Dedifferentiated amniotic fluid mesenchymal stem cell (primary cell): ENCODE results near the gene C1QA.

Experiments
- DNase-seq: peaks from one replicate; pipeline ENCODE4 v3.0.0-alpha.2; 2016; ENCODE audit errors: extremely low spot score

C1QA gene

DNA sequence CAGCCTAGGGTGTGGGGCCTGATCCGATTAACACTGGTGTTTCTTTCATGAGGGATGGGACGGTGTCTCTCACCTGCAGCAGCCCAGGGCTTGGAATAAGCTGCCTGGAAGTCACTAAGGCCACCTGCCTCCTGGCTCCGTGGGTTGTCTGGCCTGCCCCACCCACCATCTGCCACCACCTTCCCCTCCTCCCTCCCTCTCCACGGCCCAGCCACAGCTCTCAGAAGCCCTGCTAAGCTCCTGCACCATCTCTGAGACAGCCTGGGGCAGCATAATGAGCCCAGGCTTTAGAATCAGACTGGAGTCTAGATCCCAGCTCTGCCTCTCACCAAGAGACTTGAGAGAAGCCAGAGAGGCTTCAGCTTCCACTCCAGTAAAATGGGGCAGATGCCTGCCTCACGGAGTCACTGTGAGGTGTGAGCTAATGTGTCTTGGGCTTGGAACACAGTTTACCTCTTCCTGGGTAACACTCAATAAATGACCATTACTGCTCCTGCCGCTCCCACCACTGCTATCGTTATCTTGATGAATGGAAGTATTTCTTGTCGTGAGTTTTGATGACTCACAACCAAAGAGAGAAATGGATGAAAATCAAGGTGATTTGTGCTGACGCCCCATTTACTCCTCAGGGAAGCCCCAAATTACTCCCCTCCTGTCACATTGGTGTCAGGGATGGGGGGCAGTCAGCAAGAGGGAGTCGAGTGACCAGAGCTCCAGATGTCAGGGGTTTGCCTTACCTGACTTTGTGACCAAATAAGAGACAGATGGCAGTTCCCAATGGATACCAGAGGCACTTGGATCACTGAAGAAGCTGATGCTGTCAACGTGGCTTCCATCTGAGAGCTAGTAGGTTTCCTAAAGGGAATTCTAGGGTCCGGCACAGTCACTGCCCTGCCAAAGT is 23.5 kb upstream of the C1QA start:
- no peak for DNase-seq

- no peak for DNase-seq
These were observed 22.9 kb upstream of the C1QA start for GRCh38 chr1:22613572-22613918.

- DNase-seq, result no peak
These were observed 22.5 kb upstream of the C1QA start for GRCh38 chr1:22613951-22614350.

GRCh38 chr1:22615886-22616285 is 20.5 kb upstream of the C1QA start:
- DNase-seq, result no peak

GRCh38 chr1:22616571-22616970 is 19.9 kb upstream of the C1QA start:
- no peak for DNase-seq

- no peak for DNase-seq
These were observed 18.4 kb upstream of the C1QA start for GRCh38 chr1:22618056-22618455.

DNA sequence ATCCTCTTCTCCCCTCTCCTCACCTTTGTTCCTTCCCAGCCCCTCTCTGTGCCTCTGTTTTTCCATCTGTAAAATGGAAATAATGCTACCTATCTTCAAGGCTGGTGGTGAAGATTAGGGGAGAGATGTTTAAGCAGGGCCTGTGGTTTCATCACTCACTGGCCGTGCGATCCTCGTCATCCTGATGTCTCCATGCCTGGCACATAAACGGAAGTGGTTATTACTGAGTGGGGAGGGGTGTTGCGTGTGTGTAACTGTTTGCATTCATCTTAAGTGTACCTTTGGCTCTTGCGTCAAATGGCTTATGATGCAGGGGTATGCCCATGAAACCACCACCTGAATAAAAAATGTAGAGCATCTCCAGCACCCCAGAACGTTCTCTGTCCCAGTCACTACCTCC is 17.2 kb upstream of the C1QA start:
- DNase-seq, result no peak

GRCh38 chr1:22619798-22620197 is 16.6 kb upstream of the C1QA start:
- no peak for DNase-seq

DNA sequence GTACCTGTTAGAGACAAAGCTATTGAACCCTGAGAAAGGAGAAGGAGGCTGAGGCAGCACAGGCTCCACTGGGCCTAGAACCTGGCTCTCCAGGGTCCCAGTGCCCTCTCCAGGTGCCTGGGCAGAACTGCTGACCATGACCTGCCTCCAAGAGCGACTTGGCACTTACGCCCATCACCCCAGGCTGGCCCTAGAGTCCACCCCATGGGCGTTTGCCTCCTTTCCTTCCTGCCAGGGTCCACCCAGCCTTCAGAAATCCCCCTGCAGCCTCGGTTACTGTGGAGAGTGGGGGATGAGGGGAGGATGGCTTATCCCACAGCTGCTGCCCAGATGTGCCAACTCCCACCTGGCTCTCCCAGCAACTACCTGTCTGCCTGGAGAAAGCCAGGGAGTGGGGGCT is 14.7 kb upstream of the C1QA start:
- DNase-seq, result no peak

DNA sequence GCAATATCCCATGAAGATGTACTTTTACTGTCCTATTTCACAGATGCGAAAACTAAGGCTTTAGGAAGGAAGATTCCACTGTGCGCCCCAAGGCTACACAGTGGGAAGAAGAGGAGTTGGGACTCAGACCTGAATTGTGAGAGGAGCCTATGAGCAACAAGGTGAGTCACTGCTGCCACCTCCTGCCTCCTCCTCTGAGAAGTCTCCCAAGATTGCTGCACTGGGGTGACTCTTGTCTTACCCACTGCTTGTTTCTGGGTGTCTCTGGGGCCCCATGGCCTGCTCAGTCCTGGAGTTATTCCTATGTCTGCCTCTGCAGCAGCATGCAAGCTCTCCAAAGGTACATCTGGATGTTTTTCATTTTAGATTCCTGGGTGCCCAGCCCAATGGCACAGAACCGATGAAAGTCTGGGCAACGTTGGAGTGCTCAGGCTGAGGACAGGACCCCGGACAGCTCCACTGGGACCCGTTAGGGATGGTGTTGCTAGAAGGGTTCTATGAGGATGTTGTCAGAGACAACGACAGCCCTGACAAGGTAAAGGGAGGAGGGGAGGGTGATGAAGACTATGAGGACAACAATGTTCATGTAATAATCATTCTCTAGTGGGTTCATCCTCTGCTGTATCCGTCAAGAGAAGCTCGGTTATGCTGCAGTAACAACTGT is 11.0 kb upstream of the C1QA start:
- no peak for DNase-seq

GRCh38 chr1:22626237-22627157 is 9.9 kb upstream of the C1QA start:
- DNase-seq, result no peak

DNA sequence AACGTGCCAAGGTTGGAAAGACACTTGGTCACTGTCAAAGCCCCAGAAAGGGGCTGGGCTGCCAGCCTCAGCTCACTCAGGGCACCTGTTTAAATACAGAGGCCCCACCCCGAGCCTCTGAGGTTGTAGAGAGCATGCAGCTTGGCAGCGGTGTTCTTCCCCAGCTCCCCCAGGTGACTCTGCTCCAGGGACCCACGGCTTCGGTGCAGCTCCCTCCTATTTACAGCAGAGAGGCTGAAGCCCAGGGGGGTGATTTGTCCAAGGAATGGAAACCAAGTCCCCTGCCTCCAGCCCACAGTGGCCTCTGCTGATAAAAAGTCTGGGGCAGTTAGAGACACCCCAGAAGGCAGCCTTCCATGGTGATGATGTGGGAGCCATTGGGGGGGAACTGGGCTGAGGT is 9.1 kb upstream of the C1QA start:
- DNase-seq, result no peak

- DNase-seq, result no peak
These were observed 7.6 kb upstream of the C1QA start for GRCh38 chr1:22628698-22629444.

DNA sequence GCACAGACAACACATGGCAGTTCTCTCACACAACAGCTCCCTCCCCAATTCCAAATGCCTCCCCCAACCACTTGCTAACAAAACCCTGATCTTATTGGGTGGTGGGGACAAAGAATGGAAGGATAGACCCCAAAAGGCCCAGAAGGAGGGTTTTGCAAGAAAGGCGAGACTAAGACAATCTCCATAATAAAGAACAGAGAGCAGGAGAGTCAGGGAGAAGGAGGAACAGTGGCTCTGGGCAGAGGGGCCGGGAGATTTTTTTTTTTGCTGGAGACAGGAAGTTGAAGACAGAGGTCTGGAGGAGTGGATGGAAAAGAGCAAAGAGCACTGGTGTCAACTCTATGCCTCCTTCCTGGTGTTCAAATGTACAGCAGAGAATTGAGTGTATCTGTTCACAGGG is 6.5 kb upstream of the C1QA start:
- no peak for DNase-seq

GRCh38 chr1:22633697-22634463 is 2.5 kb upstream of the C1QA start:
- DNase-seq, result no peak

DNA sequence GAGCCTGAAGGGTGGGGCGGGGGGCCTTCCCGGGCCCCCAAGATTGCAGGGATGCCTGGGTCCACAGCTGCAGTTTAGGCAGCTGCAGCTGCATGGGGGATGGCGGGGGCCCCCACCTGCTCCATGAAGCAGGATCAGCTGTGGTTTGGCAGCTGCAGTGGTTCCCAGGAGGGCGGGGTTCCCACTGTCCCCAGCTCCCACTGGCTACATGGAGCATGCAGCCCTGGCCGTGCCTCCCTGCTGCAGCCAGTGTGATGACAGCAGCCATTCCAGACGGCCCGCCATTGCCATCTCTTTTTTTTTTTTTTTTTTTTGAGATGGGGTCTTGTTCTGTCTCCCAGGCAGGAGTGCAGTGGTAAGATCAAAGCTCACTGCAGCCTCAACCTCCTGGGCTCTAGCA is 992 bp upstream of the C1QA start:
- DNase-seq, result no peak

DNA sequence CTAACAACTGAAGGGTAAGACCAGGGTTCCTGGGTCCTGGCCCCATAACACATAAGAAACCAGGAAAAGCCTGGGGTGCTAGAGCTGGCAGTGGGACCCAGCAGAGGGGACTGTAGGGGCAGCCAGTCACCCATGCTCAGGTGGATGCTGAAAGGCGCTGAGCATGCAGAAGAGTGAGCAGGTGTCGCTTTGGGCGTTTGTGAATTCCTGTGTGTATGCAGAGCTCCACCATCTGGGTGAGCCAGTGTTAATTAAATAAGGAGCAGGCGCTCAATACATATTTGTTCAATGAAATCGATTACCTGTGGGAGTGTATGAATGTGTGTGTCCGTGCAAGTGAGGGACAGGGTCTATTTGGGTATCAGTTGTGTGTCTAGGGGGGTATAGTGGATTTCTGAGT is 499 bp downstream of the C1QA start:
- no peak for DNase-seq

DNA sequence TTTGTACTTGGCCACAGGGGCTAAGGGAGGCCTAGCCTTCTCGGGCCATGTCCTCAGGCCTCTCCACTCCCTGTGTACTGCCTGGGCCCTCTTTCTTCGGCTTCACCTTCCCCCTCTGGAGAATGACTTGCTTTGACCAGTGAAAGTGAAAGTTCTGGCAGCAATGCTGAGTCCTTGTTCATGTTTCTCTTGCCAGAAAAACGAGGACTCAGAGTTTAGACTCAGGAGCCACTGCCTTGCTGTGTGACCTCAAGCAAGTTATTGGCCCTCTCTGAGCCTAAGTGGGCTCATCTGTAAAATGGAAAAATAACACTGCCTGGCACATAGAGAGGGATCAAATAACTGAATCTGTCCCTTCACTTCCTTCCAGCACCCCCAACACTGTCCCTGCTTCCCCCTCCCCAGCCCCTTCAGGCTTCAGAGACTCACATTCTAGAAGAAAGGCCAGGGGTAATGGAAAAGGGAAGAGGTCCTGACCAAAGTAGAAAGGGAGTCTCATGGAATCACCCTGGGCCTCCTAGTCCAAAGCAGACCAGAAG is 1.5 kb downstream of the C1QA start:
- DNase-seq, result no peak

DNA sequence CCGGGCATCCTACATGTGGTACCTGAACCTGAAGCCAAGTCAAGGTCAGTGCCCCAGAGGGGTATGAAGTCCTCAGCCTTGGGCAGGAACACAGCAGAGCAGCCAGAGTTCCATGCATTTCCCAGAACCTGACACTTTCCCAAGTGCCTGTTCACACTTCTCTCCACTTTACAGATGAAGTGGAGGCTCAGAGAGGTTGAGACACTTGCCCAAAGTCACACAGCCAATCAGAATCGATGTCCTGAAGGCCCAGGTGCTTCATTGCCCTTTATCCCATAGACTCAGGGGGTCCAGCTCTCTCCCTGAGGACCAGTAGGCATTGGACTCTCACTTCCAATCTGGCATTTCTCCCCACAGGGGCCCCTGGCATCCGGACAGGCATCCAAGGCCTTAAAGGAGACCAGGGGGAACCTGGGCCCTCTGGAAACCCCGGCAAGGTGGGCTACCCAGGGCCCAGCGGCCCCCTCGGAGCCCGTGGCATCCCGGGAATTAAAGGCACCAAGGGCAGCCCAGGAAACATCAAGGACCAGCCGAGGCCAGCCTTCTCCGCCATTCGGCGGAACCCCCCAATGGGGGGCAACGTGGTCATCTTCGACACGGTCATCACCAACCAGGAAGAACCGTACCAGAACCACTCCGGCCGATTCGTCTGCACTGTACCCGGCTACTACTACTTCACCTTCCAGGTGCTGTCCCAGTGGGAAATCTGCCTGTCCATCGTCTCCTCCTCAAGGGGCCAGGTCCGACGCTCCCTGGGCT is 2.2 kb downstream of the C1QA start:
- no peak for DNase-seq

- DNase-seq, result no peak
These were observed 2.9 kb downstream of the C1QA start for GRCh38 chr1:22639286-22639685.
